Ascending aorta (tissue), 2 donors: Measurements from ENCODE around the gene CFAP54. TPM values are rescaled to one million over a fixed set of nuclear protein-coding genes. Genes with fewer than 3 reads are reported as not detected.

Experiments used
- DNase-seq, 2 donors: peaks; one replicate each; pipeline ENCODE4 v3.0.0-alpha.2; 2019; ENCODE audit warnings: low spot score in 2 of 2
- H3K27ac ChIP-seq, 2 donors: fragments of 200-600 bp; sonication (generic); one replicate each; pipeline ENCODE4 v1.5.1; 2016 to 2017; ENCODE audit warnings: mild to moderate bottlenecking in 1 of 2
- H3K27me3 ChIP-seq: fragments of 200-600 bp; sonication (generic); one replicate; pipeline ENCODE4 v1.5.1; 2017
- H3K36me3 ChIP-seq, 2 donors: fragments of 200-600 bp; sonication (generic); one replicate each; pipeline ENCODE4 v1.5.1; 2016
- H3K4me1 ChIP-seq, 2 donors: fragments of 200-600 bp; sonication (generic); one replicate each; pipeline ENCODE4 v1.5.1; 2016 to 2017; ENCODE audit warnings: mild to moderate bottlenecking in 1 of 2
- H3K4me3 ChIP-seq, 2 donors: fragments of 200-600 bp; sonication (generic); one replicate each; pipeline ENCODE4 v1.5.1; 2016 to 2017; ENCODE audit warnings: mild to moderate bottlenecking in 1 of 2
- H3K9me3 ChIP-seq, 2 donors: fragments of 200-600 bp; sonication (generic); one replicate each; pipeline ENCODE4 v1.5.1; 2016
- intact Hi-C: fragments of 100-400 bp; cut with DNase I; formaldehyde crosslinking; loops from one replicate; pipeline ENCODE4 v1.15.1; 2023
- total RNA-seq: library from RNA; depleted of rRNA; stranded (reverse); fragments of >200 nt; gene quantifications from one replicate; pipeline ENCODE4 v1.1.0, GENCODE V29; 2016
- TF ChIP-seq, protein P1 (sequence below), 3 experiments: fragments of 200-600 bp in 2 of 3; fragments of 450-650 bp in 1 of 3; sonication (generic) in 2 of 3; IDR thresholded peaks; one replicate each; pipeline ENCODE4 v1.5.1; 2016 to 2019; ENCODE audit warnings: antibody characterized with exemption in 3 of 3, mild to moderate bottlenecking in 1 of 3, moderate library complexity in 1 of 3

Gene CFAP54
- total RNA-seq, 1 donor from 2014 or later: not detected

DNA sequence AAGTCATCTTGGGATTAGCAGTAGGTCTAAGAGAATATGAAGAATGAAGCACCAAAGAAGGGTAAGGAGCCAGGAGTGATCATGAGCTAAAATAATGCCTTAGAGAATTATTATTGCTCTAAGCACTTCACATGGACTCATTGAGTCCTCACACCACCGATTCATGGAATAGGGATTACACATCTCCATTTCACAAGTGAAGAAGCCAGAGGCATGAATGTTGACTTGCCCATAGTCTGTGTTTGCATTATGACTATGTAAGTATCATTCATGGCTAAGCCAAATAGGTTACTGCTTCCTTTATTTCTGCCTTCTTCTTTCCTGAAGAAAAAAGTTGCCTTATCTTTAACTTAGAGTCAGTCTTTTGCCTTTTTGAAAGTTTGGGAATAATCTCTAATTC is 318.4 kb downstream of the CFAP54 start:
- intact Hi-C loops: no loop called here
- no peak overlapping the region for H3K4me3 ChIP-seq
- no peaks in the 10 kb centered on the region for H3K27me3 ChIP-seq
- no peak for DNase-seq
- H3K36me3 ChIP-seq: no peaks in the 10 kb centered on the region
- no peaks in the 10 kb centered on the region for H3K4me1 ChIP-seq
- H3K27ac ChIP-seq: no peak overlapping the region
- TF ChIP-seq, protein P1, sequence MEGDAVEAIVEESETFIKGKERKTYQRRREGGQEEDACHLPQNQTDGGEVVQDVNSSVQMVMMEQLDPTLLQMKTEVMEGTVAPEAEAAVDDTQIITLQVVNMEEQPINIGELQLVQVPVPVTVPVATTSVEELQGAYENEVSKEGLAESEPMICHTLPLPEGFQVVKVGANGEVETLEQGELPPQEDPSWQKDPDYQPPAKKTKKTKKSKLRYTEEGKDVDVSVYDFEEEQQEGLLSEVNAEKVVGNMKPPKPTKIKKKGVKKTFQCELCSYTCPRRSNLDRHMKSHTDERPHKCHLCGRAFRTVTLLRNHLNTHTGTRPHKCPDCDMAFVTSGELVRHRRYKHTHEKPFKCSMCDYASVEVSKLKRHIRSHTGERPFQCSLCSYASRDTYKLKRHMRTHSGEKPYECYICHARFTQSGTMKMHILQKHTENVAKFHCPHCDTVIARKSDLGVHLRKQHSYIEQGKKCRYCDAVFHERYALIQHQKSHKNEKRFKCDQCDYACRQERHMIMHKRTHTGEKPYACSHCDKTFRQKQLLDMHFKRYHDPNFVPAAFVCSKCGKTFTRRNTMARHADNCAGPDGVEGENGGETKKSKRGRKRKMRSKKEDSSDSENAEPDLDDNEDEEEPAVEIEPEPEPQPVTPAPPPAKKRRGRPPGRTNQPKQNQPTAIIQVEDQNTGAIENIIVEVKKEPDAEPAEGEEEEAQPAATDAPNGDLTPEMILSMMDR (IDR thresholded peaks at IDR 0.05): no peak
- peaks cover 4 to 8% of the 10 kb centered on the region in 2 donors for H3K9me3 ChIP-seq

DNA sequence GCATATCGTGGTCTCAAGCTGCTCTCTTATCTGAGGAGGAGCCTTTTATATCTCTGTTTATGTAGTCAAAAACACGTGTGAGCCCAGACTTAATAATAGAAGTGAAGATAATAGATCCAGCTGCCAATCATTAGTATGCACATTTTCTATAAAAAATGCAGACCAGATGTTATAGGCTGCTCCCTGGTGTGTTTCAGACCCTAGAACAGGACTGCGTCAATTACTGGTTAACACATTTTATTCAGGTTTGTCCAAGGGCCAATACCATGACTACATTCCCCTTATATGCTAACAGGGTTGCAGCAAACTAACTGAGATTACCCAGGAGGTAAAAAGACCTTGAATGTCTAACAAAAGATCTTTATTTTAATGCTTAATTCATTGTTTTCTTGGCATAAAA is 319.2 kb downstream of the CFAP54 start:
- Histone ChIP-seq H3K27ac (no peak overlapping the region), H3K4me3 (no peak overlapping the region), H3K27me3 (no peaks in the 10 kb centered on the region), H3K9me3 (peaks cover 4 to 8% of the 10 kb centered on the region in 2 donors), H3K36me3 (no peaks in the 10 kb centered on the region), H3K4me1 (no peaks in the 10 kb centered on the region)
- intact Hi-C loops: no loop called here
- no peak for DNase-seq
- TF ChIP-seq, protein P1 (IDR thresholded peaks at IDR 0.05): no peak

DNA sequence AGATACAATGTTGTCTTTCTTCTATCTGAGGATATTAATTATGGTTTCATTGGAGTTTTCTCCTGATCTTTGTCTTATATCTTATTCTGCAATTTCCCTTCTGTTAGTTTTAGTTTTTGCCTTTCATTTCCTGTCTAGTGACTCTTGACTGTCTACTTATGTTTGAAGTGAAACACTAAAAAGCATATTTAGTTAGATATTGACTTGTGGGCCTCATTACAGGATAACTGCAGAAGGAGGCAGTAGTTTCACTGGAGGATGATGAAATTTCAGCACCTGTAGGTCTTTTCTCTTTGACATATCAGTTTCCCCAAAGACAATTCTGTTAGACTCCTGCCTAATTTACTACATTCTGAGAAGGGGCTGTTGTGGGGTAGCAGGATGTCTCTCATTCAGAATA is 320.1 kb downstream of the CFAP54 start:
- Histone ChIP-seq H3K36me3 (no peaks in the 10 kb centered on the region), H3K27ac (no peak overlapping the region), H3K4me3 (no peak overlapping the region), H3K9me3 (peaks cover 0 to 3% of the 10 kb centered on the region in 2 donors), H3K27me3 (no peaks in the 10 kb centered on the region), H3K4me1 (no peaks in the 10 kb centered on the region)
- DNase-seq: no peak
- intact Hi-C loops: no loop called here
- TF ChIP-seq, protein P1 (IDR thresholded peaks at IDR 0.05): no peak

DNA sequence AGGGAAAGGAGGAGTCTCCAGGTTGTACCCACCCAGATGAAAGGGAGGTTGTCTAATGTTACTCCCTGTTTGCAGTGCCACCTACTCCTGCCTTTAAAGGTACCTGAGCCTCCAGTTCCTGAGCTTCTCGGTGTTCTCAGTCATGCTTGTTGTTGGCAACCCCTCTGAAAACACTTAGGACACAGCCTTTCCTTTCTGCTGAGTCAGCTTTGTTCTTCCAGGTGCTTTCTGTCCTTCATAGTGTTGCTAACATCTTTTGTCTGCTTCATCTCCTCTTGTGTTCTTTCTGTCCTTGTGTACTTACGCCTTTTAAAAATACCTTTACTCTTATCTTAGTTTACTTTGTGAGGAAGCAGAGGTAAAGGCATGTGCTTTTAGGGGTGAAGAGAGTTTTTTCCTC is 320.7 kb downstream of the CFAP54 start:
- no peak overlapping the region for H3K27ac ChIP-seq
- H3K9me3 ChIP-seq: peaks cover 0 to 3% of the 10 kb centered on the region in 2 donors
- TF ChIP-seq, protein P1 (IDR thresholded peaks at IDR 0.05): no peak
- H3K4me3 ChIP-seq: no peak overlapping the region
- intact Hi-C loops: no loop called here
- no peaks in the 10 kb centered on the region for H3K4me1 ChIP-seq
- H3K36me3 ChIP-seq: no peaks in the 10 kb centered on the region
- no peak for DNase-seq
- H3K27me3 ChIP-seq: no peaks in the 10 kb centered on the region

DNA sequence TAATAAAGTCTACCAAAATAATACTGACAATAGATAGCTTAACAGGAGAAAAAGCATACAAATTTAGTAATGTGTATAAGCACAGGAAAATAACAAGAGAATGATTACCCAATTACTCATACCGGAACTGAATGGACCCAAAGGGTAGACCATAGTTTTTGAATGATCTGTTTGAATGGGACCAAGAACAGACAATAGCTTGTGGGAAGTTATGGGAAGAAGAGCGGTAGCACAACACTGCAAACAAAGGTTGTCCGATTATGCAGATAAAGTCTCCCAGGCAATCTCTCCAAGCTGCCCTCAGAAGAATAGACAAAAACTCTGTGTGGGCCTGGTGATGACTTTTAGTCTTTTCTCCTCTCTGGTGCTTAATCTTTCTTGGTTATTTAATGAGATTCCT is 321.1 kb downstream of the CFAP54 start:
- DNase-seq: no peak
- Histone ChIP-seq H3K36me3 (no peaks in the 10 kb centered on the region), H3K4me3 (no peak overlapping the region), H3K9me3 (peaks cover 0 to 3% of the 10 kb centered on the region in 2 donors), H3K27ac (no peak overlapping the region), H3K27me3 (no peaks in the 10 kb centered on the region), H3K4me1 (no peaks in the 10 kb centered on the region)
- intact Hi-C loops: no loop called here
- TF ChIP-seq, protein P1 (IDR thresholded peaks at IDR 0.05): no peak

DNA sequence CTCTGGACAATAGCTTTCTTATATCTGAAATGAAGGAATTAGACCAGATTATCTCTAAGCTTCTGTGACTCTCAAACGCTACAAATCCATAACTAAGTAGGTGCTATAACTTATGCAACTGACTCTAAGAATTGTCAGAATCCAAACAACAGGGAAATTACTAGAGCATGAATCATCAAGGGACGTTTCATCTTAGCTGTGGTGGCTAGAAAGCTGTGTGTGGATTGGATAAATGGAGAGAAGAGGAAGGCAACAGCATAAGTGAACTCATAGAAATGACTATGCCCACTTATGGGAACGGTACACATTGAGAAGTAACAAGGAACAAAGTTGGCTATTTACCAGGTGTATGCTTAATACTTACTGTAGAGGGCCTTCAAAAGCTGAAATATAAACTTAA is 321.7 kb downstream of the CFAP54 start:
- H3K27me3 ChIP-seq: no peaks in the 10 kb centered on the region
- H3K4me1 ChIP-seq: no peaks in the 10 kb centered on the region
- intact Hi-C loops: no loop called here
- TF ChIP-seq, protein P1 (IDR thresholded peaks at IDR 0.05): no peak
- H3K27ac ChIP-seq: no peak overlapping the region
- no peak for DNase-seq
- no peak overlapping the region for H3K4me3 ChIP-seq
- H3K9me3 ChIP-seq: peaks cover 0 to 3% of the 10 kb centered on the region in 2 donors
- no peaks in the 10 kb centered on the region for H3K36me3 ChIP-seq
